Activated T-helper 2 cell treated with anti-CD3 and anti-CD28 coated beads, Interferon-gamma antibody, Interleukin-2, Interleukin-4, amounts not matched to agents 10 μg/mL and 5 μg/mL and 100 μg/mL, durations not matched to agents 14 hours and 24 hours and 36 hours (primary cell): ENCODE measurements around the gene PTPRJ. TPM values are rescaled to one million over a fixed set of nuclear protein-coding genes. Genes with fewer than 3 reads are reported as not detected.

Experiments used
- DNase-seq: peaks from one replicate; pipeline ENCODE4 v3.0.0; 2021; ENCODE audit warnings: low spot score
- H3K27ac Mint-ChIP-seq: one replicate; pipeline ENCODE4 v1.8.0; 2021; ENCODE audit warnings: mixed read lengths
- H3K27me3 Mint-ChIP-seq: one replicate; pipeline ENCODE4 v1.8.0; 2021; ENCODE audit warnings: low read depth, mixed read lengths
- H3K36me3 Mint-ChIP-seq: one replicate; pipeline ENCODE4 v1.8.0; 2021; ENCODE audit warnings: low read depth, mixed read lengths
- H3K4me1 Mint-ChIP-seq: one replicate; pipeline ENCODE4 v1.8.0; 2021; ENCODE audit warnings: low read depth, mixed read lengths
- H3K4me3 Mint-ChIP-seq: one replicate; pipeline ENCODE4 v1.8.0; 2021; ENCODE audit warnings: low read depth, mild to moderate bottlenecking, moderate library complexity, mixed read lengths
- H3K9me3 Mint-ChIP-seq: one replicate; pipeline ENCODE4 v1.8.0; 2021; ENCODE audit warnings: mixed read lengths
- intact Hi-C: fragments of 100-400 bp; cut with micrococcal nuclease; formaldehyde crosslinking; loops from one replicate; pipeline ENCODE4 v1.15.1; 2023
- total RNA-seq: library from RNA; stranded (reverse); gene quantifications from 2 replicates; pipeline ENCODE4 v1.2.3, GENCODE V29; 2022

PTPRJ gene
- total RNA-seq, 1 donor from 2014 or later = 50.9 TPM

- Mint-ChIP-seq H3K9me3 (no peaks in the 10 kb centered on the region), H3K36me3 (peaks cover 21% of the 10 kb centered on the region), H3K27me3 (no peaks in the 10 kb centered on the region), H3K4me3 (no peak overlapping the region), H3K4me1 (peaks cover 62% of the 10 kb centered on the region), H3K27ac (peak overlapping the region; percentile 74)
- DNase-seq = no peak
- intact Hi-C loops = loop anchor here (2.0 kb wide), 2 partner anchors 13 to 41 kb away; no protein-coding TSS in a partner anchor
Measured at GRCh38 chr11:48095779-48096470, 115.6 kb downstream of the PTPRJ start.

GRCh38 chr11:48096588-48097525, 116.5 kb downstream of the PTPRJ start:
- no peaks in the 10 kb centered on the region for H3K9me3 Mint-ChIP-seq
- intact Hi-C loops = loop anchor here (1.0 to 2.0 kb wide), 3 partner anchors 14 to 91 kb away; no protein-coding TSS in a partner anchor
- H3K4me1 Mint-ChIP-seq = peaks cover 60% of the 10 kb centered on the region
- H3K4me3 Mint-ChIP-seq = peak overlapping the region; percentile 4
- H3K36me3 Mint-ChIP-seq = peaks cover 16% of the 10 kb centered on the region
- H3K27me3 Mint-ChIP-seq = no peaks in the 10 kb centered on the region
- DNase-seq = no peak
- H3K27ac Mint-ChIP-seq = peak overlapping the region; percentile 74

- Mint-ChIP-seq H3K4me1 (peaks cover 62% of the 10 kb centered on the region), H3K36me3 (peaks cover 16% of the 10 kb centered on the region), H3K9me3 (no peaks in the 10 kb centered on the region), H3K4me3 (no peak overlapping the region), H3K27ac (peak overlapping the region; percentile 72), H3K27me3 (no peaks in the 10 kb centered on the region)
- DNase-seq = no peak
- intact Hi-C loops = no loop called here
Measured at GRCh38 chr11:48098024-48098423, 117.7 kb downstream of the PTPRJ start.

GRCh38 chr11:48099916-48100446, 119.6 kb downstream of the PTPRJ start:
- no peak overlapping the region for H3K4me3 Mint-ChIP-seq
- H3K4me1 Mint-ChIP-seq = peaks cover 56% of the 10 kb centered on the region
- H3K36me3 Mint-ChIP-seq = peaks cover 8% of the 10 kb centered on the region
- intact Hi-C loops = no loop called here
- no peak for DNase-seq
- no peaks in the 10 kb centered on the region for H3K9me3 Mint-ChIP-seq
- H3K27ac Mint-ChIP-seq = peak overlapping the region; percentile 82
- H3K27me3 Mint-ChIP-seq = no peaks in the 10 kb centered on the region

- H3K9me3 Mint-ChIP-seq = no peaks in the 10 kb centered on the region
- peaks cover 4% of the 10 kb centered on the region for H3K36me3 Mint-ChIP-seq
- intact Hi-C loops = no loop called here
- DNase-seq = no peak
- peaks cover 54% of the 10 kb centered on the region for H3K4me1 Mint-ChIP-seq
- no peaks in the 10 kb centered on the region for H3K27me3 Mint-ChIP-seq
- no peak overlapping the region for H3K4me3 Mint-ChIP-seq
- no peak overlapping the region for H3K27ac Mint-ChIP-seq
Measured at GRCh38 chr11:48101044-48101733, 120.8 kb downstream of the PTPRJ start.

- intact Hi-C loops = no loop called here
- no peak for DNase-seq
- H3K9me3 Mint-ChIP-seq = no peaks in the 10 kb centered on the region
- H3K27me3 Mint-ChIP-seq = no peaks in the 10 kb centered on the region
- H3K4me3 Mint-ChIP-seq = no peak overlapping the region
- H3K36me3 Mint-ChIP-seq = peaks cover 4% of the 10 kb centered on the region
- H3K4me1 Mint-ChIP-seq = peaks cover 53% of the 10 kb centered on the region
- no peak overlapping the region for H3K27ac Mint-ChIP-seq
Measured at GRCh38 chr11:48101958-48102357, 121.6 kb downstream of the PTPRJ start.

- DNase-seq = no peak
- Mint-ChIP-seq H3K4me3 (no peak overlapping the region), H3K4me1 (peaks cover 63% of the 10 kb centered on the region), H3K27ac (no peak overlapping the region), H3K27me3 (no peaks in the 10 kb centered on the region), H3K36me3 (peaks cover 4% of the 10 kb centered on the region), H3K9me3 (no peaks in the 10 kb centered on the region)
- intact Hi-C loops = no loop called here
Measured at GRCh38 chr11:48103621-48104567, 123.5 kb downstream of the PTPRJ start.

- intact Hi-C loops = no loop called here
- no peaks in the 10 kb centered on the region for H3K27me3 Mint-ChIP-seq
- H3K36me3 Mint-ChIP-seq = peaks cover 2% of the 10 kb centered on the region
- peaks cover 60% of the 10 kb centered on the region for H3K4me1 Mint-ChIP-seq
- DNase-seq = no peak
- H3K9me3 Mint-ChIP-seq = no peaks in the 10 kb centered on the region
- H3K27ac Mint-ChIP-seq = no peak overlapping the region
- no peak overlapping the region for H3K4me3 Mint-ChIP-seq
Measured at GRCh38 chr11:48104568-48104924, 124.2 kb downstream of the PTPRJ start.

GRCh38 chr11:48105096-48105990, 125.0 kb downstream of the PTPRJ start:
- H3K36me3 Mint-ChIP-seq = no peaks in the 10 kb centered on the region
- no peak for DNase-seq
- intact Hi-C loops = loop anchor here (5.0 kb wide), 2 partner anchors 33 to 243 kb away; no protein-coding TSS in a partner anchor
- no peak overlapping the region for H3K4me3 Mint-ChIP-seq
- peaks cover 64% of the 10 kb centered on the region for H3K4me1 Mint-ChIP-seq
- H3K27me3 Mint-ChIP-seq = no peaks in the 10 kb centered on the region
- H3K9me3 Mint-ChIP-seq = no peaks in the 10 kb centered on the region
- H3K27ac Mint-ChIP-seq = peak overlapping the region; percentile 36

GRCh38 chr11:48106166-48106565, 125.8 kb downstream of the PTPRJ start:
- H3K4me3 Mint-ChIP-seq = no peak overlapping the region
- H3K9me3 Mint-ChIP-seq = no peaks in the 10 kb centered on the region
- peak overlapping the region; percentile 40 for H3K27ac Mint-ChIP-seq
- no peak for DNase-seq
- peaks cover 3% of the 10 kb centered on the region for H3K36me3 Mint-ChIP-seq
- intact Hi-C loops = loop anchor here (5.0 kb wide), 2 partner anchors 34 to 244 kb away; no protein-coding TSS in a partner anchor
- no peaks in the 10 kb centered on the region for H3K27me3 Mint-ChIP-seq
- H3K4me1 Mint-ChIP-seq = peaks cover 64% of the 10 kb centered on the region

GRCh38 chr11:48107188-48107704, 126.9 kb downstream of the PTPRJ start:
- peak; percentile 22 for DNase-seq

More at GRCh38 chr11:48107188-48107704, 126.9 kb downstream of the PTPRJ start:
- intact Hi-C loops = loop anchor here (5.0 kb wide), 2 partner anchors 35 to 245 kb away; no protein-coding TSS in a partner anchor
- Mint-ChIP-seq H3K27me3 (no peaks in the 10 kb centered on the region), H3K36me3 (peaks cover 14% of the 10 kb centered on the region), H3K9me3 (peaks cover under 1% of the 10 kb centered on the region), H3K4me1 (peaks cover 57% of the 10 kb centered on the region), H3K27ac (peak overlapping the region; percentile 75), H3K4me3 (no peak overlapping the region)
